Dendritic cell treated with granulocyte-macrophage colony-stimulating factor and Interleukin-4, amounts not matched to agents 40 ng/mL and 50 ng/mL, for 4 days (primary cell): ENCODE results near the gene BFSP1.

Experiments
- H3K27ac Mint-ChIP-seq: one replicate; pipeline ENCODE4 v1.8.0; 2022; ENCODE audit warnings: mild to moderate bottlenecking, mixed read lengths
- H3K27me3 Mint-ChIP-seq: one replicate; pipeline ENCODE4 v1.8.0; 2022; ENCODE audit warnings: mild to moderate bottlenecking, mixed read lengths
- H3K36me3 Mint-ChIP-seq: one replicate; pipeline ENCODE4 v1.8.0; 2022; ENCODE audit warnings: low read depth, mixed read lengths
- H3K4me1 Mint-ChIP-seq: one replicate; pipeline ENCODE4 v1.8.0; 2022; ENCODE audit warnings: low read depth, mixed read lengths
- H3K4me3 Mint-ChIP-seq: one replicate; pipeline ENCODE4 v1.8.0; 2022; ENCODE audit warnings: mild to moderate bottlenecking, moderate library complexity, mixed read lengths
- H3K9me3 Mint-ChIP-seq: one replicate; pipeline ENCODE4 v1.8.0; 2022; ENCODE audit warnings: mixed read lengths
- intact Hi-C: fragments of 100-400 bp; cut with micrococcal nuclease; formaldehyde crosslinking; loops from one replicate; pipeline ENCODE4 v1.15.0; 2022

The BFSP1 gene

DNA sequence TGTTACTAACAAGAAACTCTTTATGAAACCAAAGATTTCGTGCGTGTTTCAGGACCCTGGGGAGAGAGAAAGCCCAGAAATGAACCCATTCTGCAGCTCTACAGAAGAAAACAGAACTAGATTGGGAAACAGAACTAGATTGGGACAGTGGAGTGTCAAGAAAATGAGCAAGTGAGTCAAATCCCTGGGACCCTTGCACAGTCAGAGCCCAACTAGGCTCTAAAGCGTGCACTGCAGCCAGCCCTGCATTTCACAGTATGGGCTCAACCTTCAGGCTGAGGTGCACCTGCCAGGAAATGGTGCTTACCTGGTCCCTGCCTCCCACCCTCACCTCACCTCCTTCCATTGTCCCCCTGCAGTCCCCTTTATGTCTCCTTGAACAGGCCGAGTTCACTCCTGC lies 39.7 kb downstream of the BFSP1 start:
- Mint-ChIP-seq H3K9me3 (no peaks in the 10 kb centered on the region), H3K4me1 (no peaks in the 10 kb centered on the region), H3K36me3 (no peaks in the 10 kb centered on the region), H3K4me3 (no peak overlapping the region), H3K27me3 (no peaks in the 10 kb centered on the region), H3K27ac (no peak overlapping the region)
- intact Hi-C loops, result no loop called here

DNA sequence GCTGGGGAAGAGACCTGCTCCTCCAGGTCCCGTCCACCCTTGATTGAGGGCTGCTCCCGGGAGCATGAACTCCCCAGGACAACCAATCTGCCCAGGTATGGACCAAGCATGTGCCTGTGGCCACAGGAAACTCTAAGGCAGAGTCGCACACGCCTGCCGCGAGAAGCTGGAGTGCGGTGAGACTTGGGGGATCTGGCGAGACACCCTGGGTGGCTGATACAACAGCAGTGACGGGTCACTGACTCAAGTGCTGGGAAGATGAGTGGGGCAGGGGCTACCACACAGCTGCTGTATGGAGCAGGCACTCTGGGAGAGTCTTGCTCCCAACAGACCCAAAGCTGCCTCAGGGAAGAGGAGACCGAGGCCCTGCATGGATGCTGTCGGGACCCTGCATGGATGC lies 40.1 kb downstream of the BFSP1 start:
- H3K27ac Mint-ChIP-seq, result no peak overlapping the region
- intact Hi-C loops, result no loop called here
- peaks cover 3% of the 10 kb centered on the region for H3K27me3 Mint-ChIP-seq
- H3K4me3 Mint-ChIP-seq, result no peak overlapping the region
- no peaks in the 10 kb centered on the region for H3K4me1 Mint-ChIP-seq
- H3K36me3 Mint-ChIP-seq, result no peaks in the 10 kb centered on the region
- no peaks in the 10 kb centered on the region for H3K9me3 Mint-ChIP-seq

DNA sequence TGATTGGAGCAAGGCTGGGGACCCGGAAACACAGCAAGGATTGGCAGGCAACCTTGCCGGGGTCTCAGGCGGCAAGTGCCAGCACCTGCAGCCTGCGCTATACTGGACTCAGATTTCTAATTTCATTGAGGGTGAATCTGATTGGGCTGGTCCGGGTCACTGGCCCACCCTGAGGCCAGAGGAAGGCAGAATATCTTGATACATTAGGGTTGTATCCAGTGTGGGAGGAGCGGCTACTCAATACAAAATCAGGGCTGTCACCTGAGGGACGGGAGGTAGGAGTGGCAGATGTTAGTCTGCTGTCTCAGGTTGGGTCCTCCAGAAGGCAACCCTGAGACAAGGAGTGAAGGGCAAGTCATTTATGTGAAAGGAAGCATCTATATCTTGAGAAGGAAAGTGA lies 40.7 kb downstream of the BFSP1 start:
- Mint-ChIP-seq H3K27me3 (peaks cover 4% of the 10 kb centered on the region), H3K4me3 (no peak overlapping the region), H3K9me3 (no peaks in the 10 kb centered on the region), H3K36me3 (no peaks in the 10 kb centered on the region), H3K4me1 (no peaks in the 10 kb centered on the region), H3K27ac (no peak overlapping the region)
- intact Hi-C loops, result no loop called here

DNA sequence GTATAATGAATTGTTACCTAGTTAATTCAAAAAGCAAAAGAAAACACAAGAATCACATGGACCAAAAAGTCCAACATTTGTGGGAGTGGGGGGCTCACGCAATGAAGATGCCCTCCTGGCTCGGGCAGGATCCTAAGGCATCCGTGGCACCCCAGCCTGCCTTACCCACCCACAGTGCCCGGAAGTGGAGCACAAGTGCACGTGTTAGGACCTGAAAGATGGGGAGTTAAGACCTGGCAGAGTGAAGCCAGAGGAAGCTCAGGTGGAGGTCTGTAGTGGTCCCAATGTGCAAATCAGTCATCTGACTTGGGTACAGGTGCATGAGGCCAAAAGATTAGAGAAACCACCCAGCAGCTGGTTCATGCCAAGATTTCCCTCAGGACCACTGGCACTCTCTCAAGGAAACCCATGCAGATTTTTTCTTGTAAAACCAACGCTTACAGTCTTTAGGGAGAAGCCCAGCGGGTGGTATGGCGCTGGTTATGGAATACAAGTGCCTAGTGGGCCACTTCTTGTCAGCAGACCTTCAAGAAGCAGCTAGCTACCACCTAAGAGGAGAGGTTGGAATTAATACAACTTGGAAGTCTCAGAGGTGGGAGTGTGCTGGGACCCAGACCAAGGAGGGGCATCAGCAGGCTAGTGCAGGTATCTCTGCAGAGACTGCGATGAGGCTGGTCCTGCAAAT lies 42.1 kb downstream of the BFSP1 start:
- Mint-ChIP-seq H3K27ac (no peak overlapping the region), H3K36me3 (no peaks in the 10 kb centered on the region)
- intact Hi-C loops, result no loop called here

DNA sequence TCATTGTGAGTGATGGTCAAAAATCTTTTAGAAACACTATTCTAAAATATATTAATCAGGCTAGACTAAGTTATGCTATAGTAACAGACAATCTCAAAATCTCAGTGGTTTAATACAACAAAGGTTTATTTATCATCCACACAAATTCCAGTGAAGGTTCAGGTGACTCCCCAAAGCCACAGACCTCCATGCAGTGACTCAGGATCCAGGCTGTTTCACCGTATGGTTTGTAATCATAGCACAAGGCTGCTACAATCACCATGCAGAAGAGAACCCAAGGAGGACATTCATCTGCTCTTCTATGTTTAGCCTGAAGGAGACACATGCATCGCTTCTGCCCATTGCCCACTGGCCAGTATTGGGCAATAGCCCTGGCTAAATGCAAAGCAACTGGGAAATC lies 46.2 kb downstream of the BFSP1 start:
- intact Hi-C loops, result no loop called here
- Mint-ChIP-seq H3K9me3 (no peaks in the 10 kb centered on the region), H3K27ac (no peak overlapping the region), H3K36me3 (no peaks in the 10 kb centered on the region), H3K4me1 (no peaks in the 10 kb centered on the region), H3K27me3 (peaks cover 5% of the 10 kb centered on the region), H3K4me3 (no peak overlapping the region)

More for the DNA sequence above, 42.1 kb downstream of the BFSP1 start:
- peaks cover 4% of the 10 kb centered on the region for H3K27me3 Mint-ChIP-seq
- no peaks in the 10 kb centered on the region for H3K9me3 Mint-ChIP-seq
- no peak overlapping the region for H3K4me3 Mint-ChIP-seq
- no peaks in the 10 kb centered on the region for H3K4me1 Mint-ChIP-seq

DNA sequence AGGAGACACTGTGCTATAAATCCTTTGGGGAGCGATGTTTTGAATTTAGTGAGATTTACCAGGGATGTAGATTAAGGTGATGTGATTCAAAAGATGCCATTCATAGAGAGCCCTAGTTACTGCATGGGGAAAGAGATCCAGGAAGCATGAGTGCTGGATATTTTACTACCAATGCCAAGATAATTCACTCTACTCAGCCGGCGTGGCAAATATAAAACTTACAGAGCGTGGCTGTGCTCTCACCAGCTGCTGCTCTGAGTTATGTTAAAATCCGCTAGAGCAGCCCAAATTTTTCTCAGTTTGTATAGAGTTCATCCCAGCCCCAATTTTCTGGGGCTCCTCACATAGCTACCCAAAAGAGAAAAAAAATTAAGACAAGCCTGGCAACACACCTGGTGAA lies 48.6 kb downstream of the BFSP1 start:
- Mint-ChIP-seq H3K9me3 (no peaks in the 10 kb centered on the region), H3K4me1 (no peaks in the 10 kb centered on the region), H3K4me3 (no peak overlapping the region), H3K27me3 (peaks cover 5% of the 10 kb centered on the region), H3K27ac (no peak overlapping the region), H3K36me3 (no peaks in the 10 kb centered on the region)
- intact Hi-C loops, result no loop called here

DNA sequence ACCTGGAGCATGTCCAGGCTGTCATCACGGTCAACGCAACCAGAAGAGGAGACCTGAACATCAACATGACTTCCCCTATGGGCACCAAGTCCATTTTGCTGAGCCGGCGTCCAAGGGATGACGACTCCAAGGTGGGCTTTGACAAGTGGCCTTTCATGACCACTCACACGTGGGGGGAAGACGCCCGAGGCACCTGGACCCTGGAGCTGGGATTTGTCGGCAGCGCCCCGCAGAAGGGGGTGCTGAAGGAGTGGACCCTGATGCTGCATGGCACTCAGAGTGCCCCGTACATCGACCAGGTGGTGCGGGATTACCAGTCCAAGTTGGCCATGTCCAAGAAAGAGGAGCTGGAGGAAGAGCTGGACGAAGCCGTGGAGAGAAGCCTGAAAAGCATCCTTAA lies 49.5 kb downstream of the BFSP1 start:
- Mint-ChIP-seq H3K4me1 (no peaks in the 10 kb centered on the region), H3K36me3 (no peaks in the 10 kb centered on the region), H3K9me3 (no peaks in the 10 kb centered on the region), H3K4me3 (no peak overlapping the region), H3K27me3 (peaks cover 5% of the 10 kb centered on the region), H3K27ac (no peak overlapping the region)
- intact Hi-C loops, result no loop called here

DNA sequence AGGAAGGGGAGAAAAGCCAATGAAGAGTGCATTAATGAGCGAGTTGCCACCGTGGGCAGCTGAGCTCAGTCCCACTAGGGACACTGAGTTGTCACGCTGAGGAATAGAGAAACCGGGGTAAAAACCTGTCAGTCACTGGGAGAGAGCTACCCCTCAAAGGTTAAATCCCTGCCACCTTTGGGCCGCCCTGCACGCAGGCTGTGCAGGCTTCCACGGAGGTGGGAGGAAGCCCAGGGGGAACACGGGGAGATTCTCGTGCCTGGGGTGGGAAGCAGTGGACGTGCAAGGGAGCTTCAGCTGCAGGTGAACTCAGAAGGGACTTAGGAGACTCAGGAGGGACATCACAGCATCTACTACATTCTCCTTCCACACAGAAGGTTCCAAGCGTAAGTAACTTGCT lies 50.5 kb downstream of the BFSP1 start:
- Mint-ChIP-seq H3K27me3 (peaks cover 1% of the 10 kb centered on the region), H3K4me1 (no peaks in the 10 kb centered on the region), H3K4me3 (no peak overlapping the region), H3K27ac (no peak overlapping the region), H3K9me3 (no peaks in the 10 kb centered on the region), H3K36me3 (no peaks in the 10 kb centered on the region)
- intact Hi-C loops, result no loop called here

DNA sequence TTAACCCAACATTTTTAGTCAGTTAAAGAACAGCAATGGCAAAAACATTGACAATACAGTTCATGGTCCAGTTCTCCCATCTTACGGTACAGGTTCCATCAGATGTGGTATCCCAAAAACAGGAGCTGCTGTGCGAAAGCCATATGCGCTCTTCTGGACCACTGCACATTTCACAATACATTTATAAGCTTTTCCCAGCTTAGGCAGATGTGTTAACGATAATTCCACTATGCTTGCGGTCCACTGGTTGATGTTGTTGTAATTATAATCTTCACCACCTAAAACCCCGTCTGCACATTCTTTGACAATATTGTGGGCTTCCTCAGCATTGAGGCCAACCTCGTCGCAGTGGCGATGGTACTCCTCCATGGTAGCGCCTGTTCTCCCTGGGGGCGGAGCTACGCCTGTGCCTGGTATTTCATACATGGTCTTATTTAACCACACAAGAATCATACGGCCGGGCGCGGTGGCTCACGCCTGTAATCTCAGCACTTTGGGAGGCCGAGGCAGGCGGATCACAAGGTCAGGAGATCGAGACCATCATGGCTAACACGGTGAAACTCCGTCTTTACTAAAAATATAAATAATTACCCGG lies 52.0 kb downstream of the BFSP1 start:
- no peaks in the 10 kb centered on the region for H3K4me1 Mint-ChIP-seq
- H3K9me3 Mint-ChIP-seq, result no peaks in the 10 kb centered on the region
- no peaks in the 10 kb centered on the region for H3K36me3 Mint-ChIP-seq
- H3K27me3 Mint-ChIP-seq, result peaks cover 1% of the 10 kb centered on the region
- H3K4me3 Mint-ChIP-seq, result no peak overlapping the region
- intact Hi-C loops, result no loop called here
- no peak overlapping the region for H3K27ac Mint-ChIP-seq

DNA sequence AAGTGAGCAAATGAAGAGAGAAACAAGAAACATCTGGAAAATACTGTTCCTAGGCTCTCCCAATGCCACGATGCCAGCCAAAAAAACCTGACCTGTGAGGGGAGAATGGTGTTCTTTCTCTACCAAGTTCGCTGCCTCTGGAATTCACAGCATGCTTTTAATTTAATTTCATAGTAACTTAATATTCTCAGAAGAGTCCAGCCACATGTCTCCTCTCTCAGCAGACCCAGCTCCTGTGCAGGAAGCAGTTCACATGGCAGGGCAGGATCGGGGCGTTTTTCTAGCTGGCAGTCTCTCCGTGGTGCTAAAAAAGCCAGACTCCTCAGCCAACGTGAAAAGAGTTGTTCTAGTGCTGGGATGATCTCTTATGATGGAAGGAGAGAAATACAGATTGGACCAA lies 57.5 kb downstream of the BFSP1 start:
- H3K4me1 Mint-ChIP-seq, result no peaks in the 10 kb centered on the region
- no peaks in the 10 kb centered on the region for H3K36me3 Mint-ChIP-seq
- H3K27me3 Mint-ChIP-seq, result no peaks in the 10 kb centered on the region
- H3K27ac Mint-ChIP-seq, result no peak overlapping the region
- no peaks in the 10 kb centered on the region for H3K9me3 Mint-ChIP-seq
- no peak overlapping the region for H3K4me3 Mint-ChIP-seq
- intact Hi-C loops, result no loop called here

DNA sequence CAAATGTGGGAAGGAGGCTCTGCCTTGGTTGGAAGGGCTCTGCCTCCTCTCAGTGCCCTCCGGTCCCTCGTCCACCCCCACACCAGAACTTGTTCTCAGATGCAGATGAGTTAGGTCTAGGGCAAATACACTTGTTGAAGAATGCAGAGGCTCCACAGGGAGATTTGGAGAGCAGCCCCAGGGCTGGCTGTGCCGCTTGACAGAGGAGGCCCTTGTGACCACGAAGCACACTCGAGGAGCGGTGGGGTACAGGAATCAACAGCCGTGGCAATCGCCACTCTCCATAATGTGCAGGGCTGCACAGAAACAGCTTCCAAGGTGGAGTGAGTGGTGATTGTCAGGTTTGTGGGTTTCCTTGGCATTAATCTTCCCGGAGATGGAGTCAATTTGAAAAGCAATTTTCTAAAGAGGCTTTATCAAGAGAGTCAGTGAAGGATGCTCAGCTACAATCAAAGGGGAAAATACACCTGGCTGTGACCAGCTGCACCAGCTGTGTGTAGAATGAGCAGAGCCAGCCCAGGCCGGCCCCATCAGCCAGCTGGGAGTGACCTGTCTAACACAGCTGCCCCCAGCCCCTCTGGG lies 59.5 kb downstream of the BFSP1 start:
- no peaks in the 10 kb centered on the region for H3K9me3 Mint-ChIP-seq
- intact Hi-C loops, result no loop called here
- no peaks in the 10 kb centered on the region for H3K4me1 Mint-ChIP-seq
- H3K36me3 Mint-ChIP-seq, result no peaks in the 10 kb centered on the region
- no peak overlapping the region for H3K4me3 Mint-ChIP-seq
- H3K27ac Mint-ChIP-seq, result no peak overlapping the region
- no peaks in the 10 kb centered on the region for H3K27me3 Mint-ChIP-seq

DNA sequence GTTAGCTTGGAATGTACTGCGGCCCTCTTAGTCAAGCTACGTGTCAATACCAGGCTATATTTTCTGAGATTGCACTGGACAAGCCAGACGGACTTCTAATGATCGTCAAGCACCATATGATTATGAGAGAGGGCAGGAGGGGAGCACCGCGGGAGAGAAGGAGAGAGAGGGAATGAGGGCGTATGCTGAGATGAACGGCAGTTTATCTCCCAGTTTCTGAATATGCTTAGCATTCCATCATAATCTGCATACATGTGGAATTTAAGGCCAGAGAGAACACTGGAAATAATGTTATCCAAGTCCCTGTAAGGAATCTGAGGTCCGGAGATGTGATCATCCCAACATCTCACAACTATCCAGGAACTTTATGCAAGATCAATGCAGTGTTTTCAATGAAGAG lies 60.2 kb downstream of the BFSP1 start:
- intact Hi-C loops, result no loop called here
- no peaks in the 10 kb centered on the region for H3K36me3 Mint-ChIP-seq

DNA sequence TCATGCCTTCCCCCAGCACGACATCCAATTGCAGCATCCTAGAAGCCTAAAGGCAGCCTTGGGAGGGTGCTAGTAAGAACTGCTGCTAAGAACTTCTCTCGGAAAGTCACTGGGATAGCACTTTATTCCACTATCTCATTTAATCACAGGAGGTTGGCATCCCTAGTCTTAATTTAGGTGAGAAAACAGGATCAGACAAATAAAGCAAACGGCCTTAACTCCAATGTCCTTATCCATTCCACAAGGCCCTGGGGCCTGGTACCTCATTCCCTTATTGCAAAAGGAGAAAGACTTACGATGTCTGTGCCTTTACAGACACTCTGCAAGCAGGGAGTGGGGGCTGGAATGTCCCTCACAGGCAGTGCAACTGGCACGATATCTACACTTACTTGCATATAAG lies 60.7 kb downstream of the BFSP1 start:
- Mint-ChIP-seq H3K27me3 (no peaks in the 10 kb centered on the region), H3K36me3 (no peaks in the 10 kb centered on the region), H3K9me3 (no peaks in the 10 kb centered on the region), H3K4me3 (no peak overlapping the region), H3K27ac (no peak overlapping the region), H3K4me1 (no peaks in the 10 kb centered on the region)
- intact Hi-C loops, result no loop called here

More for the DNA sequence above, 60.2 kb downstream of the BFSP1 start:
- H3K27me3 Mint-ChIP-seq, result no peaks in the 10 kb centered on the region
- no peak overlapping the region for H3K4me3 Mint-ChIP-seq
- H3K27ac Mint-ChIP-seq, result no peak overlapping the region
- no peaks in the 10 kb centered on the region for H3K4me1 Mint-ChIP-seq
- H3K9me3 Mint-ChIP-seq, result no peaks in the 10 kb centered on the region

DNA sequence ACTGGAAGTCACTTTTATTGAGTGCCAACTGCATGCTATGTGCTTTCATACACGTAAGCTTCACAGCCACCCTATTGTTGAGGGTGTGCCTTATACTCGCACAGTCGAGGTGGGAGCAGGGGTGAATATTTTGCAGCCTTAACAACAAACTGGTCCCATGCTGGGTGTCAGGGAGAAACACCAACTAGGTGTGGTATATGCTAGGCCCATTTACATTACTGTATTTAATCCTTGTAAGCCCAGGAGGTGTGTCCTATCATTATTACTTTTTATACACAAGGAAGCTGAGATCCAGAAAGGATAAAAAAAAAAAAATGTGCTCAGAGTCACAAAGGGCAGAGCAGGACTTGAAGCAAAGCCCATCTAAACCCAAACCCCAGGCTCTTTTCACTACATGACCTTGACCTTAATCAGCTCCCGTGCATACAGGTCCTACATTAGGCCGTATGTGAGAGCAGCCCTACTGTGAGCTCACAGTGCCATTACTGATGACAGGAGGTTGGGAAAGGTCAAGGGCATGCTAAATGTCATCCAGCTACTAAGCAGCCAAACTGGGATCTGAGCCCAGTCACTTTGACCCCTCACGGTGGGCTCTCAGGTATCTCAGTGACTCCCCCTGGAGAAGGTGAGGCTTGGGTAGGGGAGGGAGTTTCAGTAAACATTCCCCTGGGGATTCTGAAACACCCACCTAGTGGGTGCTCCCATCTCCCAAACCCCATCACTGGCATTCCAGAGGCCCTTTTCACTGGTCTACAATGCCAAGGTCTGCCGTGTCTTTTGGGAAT lies 61.7 kb downstream of the BFSP1 start:
- H3K4me1 Mint-ChIP-seq, result no peaks in the 10 kb centered on the region
- no peaks in the 10 kb centered on the region for H3K27me3 Mint-ChIP-seq
- no peaks in the 10 kb centered on the region for H3K9me3 Mint-ChIP-seq
- H3K27ac Mint-ChIP-seq, result no peak overlapping the region
- H3K36me3 Mint-ChIP-seq, result no peaks in the 10 kb centered on the region
- no peak overlapping the region for H3K4me3 Mint-ChIP-seq
- intact Hi-C loops, result no loop called here
